SK-N-SH (cell line): ENCODE results near the gene SIGLEC1. TPM values are rescaled to one million over a fixed set of nuclear protein-coding genes. Genes with fewer than 3 reads are reported as not detected.

Source experiments
- CTCF ChIA-PET: fragments of 300-600, 350-600 bp; formaldehyde crosslinking; extraction: SDS; loops from one replicate; lab custom pipeline; 2021; lab: Yijun Ruan, JAX
- POLR2A ChIA-PET: fragments of 350-600 bp; sonication (Branson Sonifier 250); formaldehyde crosslinking; extraction: SDS; loops from one replicate; lab custom pipeline; 2020; ENCODE audit warnings: antibody characterized with exemption, inconsistent platforms; lab: Yijun Ruan, JAX
- DNase-seq: peaks from one replicate; pipeline ENCODE4 v3.0.0; 2012
- H2AFZ ChIP-seq: fragments of 200-600 bp; sonication (generic); 2 replicates; pipeline ENCODE4 v1.8.1; 2016; ENCODE audit warnings: antibody characterized with exemption, mild to moderate bottlenecking, low read depth
- H3F3A ChIP-seq: fragments of 200-600 bp; sonication (generic); replicated peaks from 2 replicates; pipeline ENCODE3; 2016; ENCODE audit warnings: antibody characterized with exemption, mild to moderate bottlenecking; ENCODE audit not compliant: insufficient read depth
- H3K27ac ChIP-seq, 2 experiments: fragments of 200-500 bp in 1 of 2; fragments of 200-600 bp in 1 of 2; sonication (Bioruptor generic) in 1 of 2; sonication (generic), shearing (Covaris generic) in 1 of 2; 2 replicates each; pipeline versions ENCODE4 v1.5.1 to v1.6.1; 2014 to 2016; ENCODE audit warnings: low read depth in 2 of 2, inconsistent platforms in 1 of 2, low read length in 1 of 2, mild to moderate bottlenecking in 1 of 2, mixed read lengths in 1 of 2
- H3K27me3 ChIP-seq: fragments of 200-600 bp; sonication (generic), shearing (Covaris generic); 2 replicates; pipeline ENCODE4 v1.6.1; 2016; ENCODE audit warnings: mixed run types; ENCODE audit not compliant: insufficient read depth
- H3K36me3 ChIP-seq, 2 experiments: fragments of 200-500 bp in 1 of 2; fragments of 200-600 bp in 1 of 2; sonication (Bioruptor generic) in 1 of 2; sonication (generic) in 1 of 2; replicated peaks in 1 of 2; 2 replicates each; pipeline versions ENCODE3 to v1.5.1; 2014 to 2016; ENCODE audit warnings: low read length in 1 of 2, mild to moderate bottlenecking in 1 of 2; ENCODE audit not compliant: insufficient read depth in 2 of 2, control insufficient read depth in 1 of 2
- H3K4me1 ChIP-seq, 2 experiments: fragments of 200-500 bp in 1 of 2; fragments of 200-600 bp in 1 of 2; sonication (Bioruptor generic) in 1 of 2; sonication (generic), shearing (Covaris generic) in 1 of 2; 2 replicates each; pipeline versions ENCODE4 v1.5.1 to v1.6.1; 2014 to 2016; ENCODE audit warnings: low read depth in 1 of 2, low read length in 1 of 2, mixed run types in 1 of 2; ENCODE audit not compliant: insufficient read depth in 2 of 2, control insufficient read depth in 1 of 2
- H3K4me2 ChIP-seq: fragments of 200-600 bp; sonication (generic), shearing (Covaris generic); 2 replicates; pipeline ENCODE4 v1.6.1; 2017; ENCODE audit warnings: mixed run types
- H3K4me3 ChIP-seq, 2 experiments: fragments of 200-500 bp in 1 of 2; fragments of 200-600 bp in 1 of 2; sonication (Bioruptor generic) in 1 of 2; sonication (generic), shearing (Covaris generic) in 1 of 2; 2 replicates each; pipeline versions ENCODE4 v1.5.1 to v1.8.1; 2014 to 2016; ENCODE audit warnings: low read depth in 2 of 2, inconsistent platforms in 1 of 2, low read length in 1 of 2, mild to moderate bottlenecking in 1 of 2, mixed read lengths in 1 of 2, moderate library complexity in 1 of 2
- H3K79me2 ChIP-seq: fragments of 200-600 bp; sonication (generic); 2 replicates; pipeline ENCODE4 v1.8.1; 2017; ENCODE audit warnings: mild to moderate bottlenecking; ENCODE audit not compliant: insufficient read depth
- H3K9ac ChIP-seq: fragments of 200-600 bp; sonication (generic); 2 replicates; pipeline ENCODE4 v1.6.1; 2017; ENCODE audit warnings: mixed run types
- H3K9me2 ChIP-seq: fragments of 200-600 bp; sonication (generic); 2 replicates; pipeline ENCODE4 v1.6.1; 2017; ENCODE audit warnings: mixed run types
- H3K9me3 ChIP-seq: fragments of 200-600 bp; sonication (generic); 2 replicates; pipeline ENCODE4 v1.6.1; 2017; ENCODE audit warnings: mixed run types, mild to moderate bottlenecking, moderate library complexity
- H4K20me1 ChIP-seq: fragments of 200-600 bp; sonication (generic); 2 replicates; pipeline ENCODE4 v1.6.1; 2017; ENCODE audit warnings: mild to moderate bottlenecking, mixed run types; ENCODE audit not compliant: insufficient read depth
- CHD2 ChIP-seq: fragments of 150-350 bp; IDR thresholded peaks from 2 replicates; pipeline ENCODE4 v1.6.1; 2018; ENCODE audit warnings: low read length; ENCODE audit not compliant: partially characterized antibody
- CTCF ChIP-seq: fragments of 200-600 bp; sonication (generic); IDR thresholded peaks from 2 replicates; pipeline ENCODE4 v1.6.1; 2017; ENCODE audit warnings: antibody characterized with exemption, mild to moderate bottlenecking, moderate library complexity
- ELF1 ChIP-seq: IDR thresholded peaks from 2 replicates; pipeline ENCODE4 v1.4.0; 2012
- EZH2phosphoT487 ChIP-seq: fragments of 200-600 bp; sonication (generic); IDR thresholded peaks from 2 replicates; pipeline ENCODE4 v1.6.1; 2017; ENCODE audit warnings: low read depth, mixed run types, mild to moderate bottlenecking, antibody characterized with exemption, moderate library complexity, borderline replicate concordance
- FOXJ3 ChIP-seq: sonication (generic); formaldehyde crosslinking; IDR thresholded peaks from 2 replicates; pipeline ENCODE4 v1.5.1; 2020; ENCODE audit warnings: mild to moderate bottlenecking, missing genetic modification reagents
- FOXM1 ChIP-seq: IDR thresholded peaks from 2 replicates; pipeline ENCODE4 v1.4.0; 2012; ENCODE audit warnings: low read depth, mild to moderate bottlenecking
- GABPA ChIP-seq: IDR thresholded peaks from 2 replicates; pipeline ENCODE4 v1.4.0; 2012; ENCODE audit warnings: low read depth, mild to moderate bottlenecking
- GATA2 ChIP-seq: sonication (generic); formaldehyde crosslinking; IDR thresholded peaks from 2 replicates; pipeline ENCODE4 v1.5.0; 2020; ENCODE audit warnings: mild to moderate bottlenecking, missing genetic modification reagents
- IRF3 ChIP-seq: fragments of 150-350 bp; IDR thresholded peaks from 2 replicates; pipeline ENCODE4 v1.6.1; 2016; ENCODE audit warnings: mild to moderate bottlenecking, low read depth, low read length
- JUND ChIP-seq: IDR thresholded peaks from 2 replicates; pipeline ENCODE4 v1.4.0; 2012
- MAX ChIP-seq: IDR thresholded peaks from 2 replicates; pipeline ENCODE4 v1.4.0; 2012; ENCODE audit warnings: low read depth
- MEF2A ChIP-seq: IDR thresholded peaks from 2 replicates; pipeline ENCODE4 v1.4.0; 2012; ENCODE audit warnings: low read depth, borderline replicate concordance
- NFIC ChIP-seq: IDR thresholded peaks from 2 replicates; pipeline ENCODE4 v1.4.0; 2012; ENCODE audit warnings: borderline replicate concordance
- NRF1 ChIP-seq: IDR thresholded peaks from 2 replicates; pipeline ENCODE4 v1.6.1; 2012; ENCODE audit warnings: low read depth, mild to moderate bottlenecking, low read length
- PBX3 ChIP-seq: IDR thresholded peaks from 2 replicates; pipeline ENCODE4; 2012
- RAD21 ChIP-seq: IDR thresholded peaks from 2 replicates; pipeline ENCODE4 v1.6.1; 2012; ENCODE audit warnings: mild to moderate bottlenecking, low read length
- RCOR1 ChIP-seq: fragments of 150-350 bp; IDR thresholded peaks from 2 replicates; pipeline ENCODE4 v1.6.1; 2017; ENCODE audit warnings: antibody characterized with exemption, low read length
- RFX5 ChIP-seq: IDR thresholded peaks from 2 replicates; pipeline ENCODE4 v1.6.1; 2012; ENCODE audit warnings: mild to moderate bottlenecking, improper control_type of control experiment, low read length
- RXRA ChIP-seq: IDR thresholded peaks from 2 replicates; pipeline ENCODE4 v1.4.0; 2012; ENCODE audit warnings: low read depth, mild to moderate bottlenecking, borderline replicate concordance
- SIN3A ChIP-seq: IDR thresholded peaks from 2 replicates; pipeline ENCODE4 v1.6.1; 2012; ENCODE audit warnings: low read depth, mild to moderate bottlenecking, low read length, moderate library complexity, borderline replicate concordance
- SMC3 ChIP-seq: IDR thresholded peaks from 2 replicates; pipeline ENCODE4 v1.6.1; 2012; ENCODE audit warnings: low read depth, low read length, improper control_type of control experiment
- TAF1 ChIP-seq: IDR thresholded peaks from 2 replicates; pipeline ENCODE4 v1.6.1; 2012; ENCODE audit warnings: low read depth, mild to moderate bottlenecking, low read length, moderate library complexity, borderline replicate concordance
- TCF12 ChIP-seq: IDR thresholded peaks from 2 replicates; pipeline ENCODE4 v1.4.0; 2012
- TEAD4 ChIP-seq: IDR thresholded peaks from 2 replicates; pipeline ENCODE4 v1.4.0; 2012; ENCODE audit warnings: mild to moderate bottlenecking, borderline replicate concordance; ENCODE audit not compliant: insufficient read depth
- YY1 ChIP-seq: IDR thresholded peaks from 2 replicates; pipeline ENCODE4 v1.4.0; 2012; ENCODE audit warnings: low read depth, mild to moderate bottlenecking
- WGBS: methylation state at CpG from one replicate; pipeline ENCODE4 v1.1.6; 2017; ENCODE audit warnings: low lambda C conversion rate; 5-methylcytosine and 5-hydroxymethylcytosine counted together
- polyA plus RNA-seq, 3 experiments: library from polyadenylated mRNA; depleted of rRNA; stranded (reverse); fragments of >200 nt; gene quantifications; 2 replicates each; pipeline ENCODE4 v1.2.3, GENCODE V29; 2012

The SIGLEC1 gene
- polyA plus RNA-seq, 1 of the 3 experiments (the other 2 are of a cell fraction), result not detected

GRCh38 chr20:3719046-3719445 is 6.6 kb upstream of the SIGLEC1 start:
- DNase-seq, result no peak
- Histone ChIP-seq H3K9ac (no peak overlapping the region), H3K9me3 (no peaks in the 10 kb centered on the region), H3K36me3 (no peaks in the 10 kb centered on the region), H3K4me2 (no peak overlapping the region)
- TF ChIP-seq TEAD4, result no peak
- TF ChIP-seq TCF12, result no peak
- no peak for TF ChIP-seq YY1
- TF ChIP-seq RFX5, result no peak
- no peak for TF ChIP-seq PBX3
- no peak for TF ChIP-seq JUND
- TF ChIP-seq TAF1, result no peak
- no peak for TF ChIP-seq RCOR1
- TF ChIP-seq, all 33 proteins: peak for 0
- WGBS, result 73% methylated on average over 4 of the region's 4 CpGs
- Histone ChIP-seq H3K27me3 (peaks cover 9% of the 10 kb centered on the region; the same call in 1 of the 2 replicates), H3K27ac (no peak overlapping the region), H3K4me3 (no peak overlapping the region), H3K4me1 (no peaks in the 10 kb centered on the region), H3F3A (no peaks in the 10 kb centered on the region), H3K9me2 (no peaks in the 10 kb centered on the region), H3K79me2 (no peaks in the 10 kb centered on the region), H2AFZ (no peak overlapping the region), H4K20me1 (no peaks in the 10 kb centered on the region)
- ChIA-PET POLR2A (no interaction called here), CTCF (interaction anchor here (1.5 to 4.1 kb wide), 6 partner anchors 8 to 156 kb away, joined by 6 to 60 read pairs (median 10); no protein-coding TSS in a partner anchor)

- Histone ChIP-seq H3K4me1 (no peaks in the 10 kb centered on the region), H3K4me2 (no peak overlapping the region), H3K36me3 (no peaks in the 10 kb centered on the region), H3K27me3 (peaks cover 9% of the 10 kb centered on the region; the same call in 1 of the 2 replicates), H4K20me1 (no peaks in the 10 kb centered on the region), H3K4me3 (no peak overlapping the region), H3K9me2 (no peaks in the 10 kb centered on the region), H3K9ac (no peak overlapping the region), H3K79me2 (no peaks in the 10 kb centered on the region), H3F3A (no peaks in the 10 kb centered on the region), H3K27ac (no peak overlapping the region), H3K9me3 (no peaks in the 10 kb centered on the region), H2AFZ (no peak overlapping the region)
- WGBS, result 52% methylated on average over 4 of the region's 4 CpGs
- peak; percentile 82 for DNase-seq
- ChIA-PET POLR2A (interaction anchor here (0.7 kb wide), 1 partner anchor 34 kb away, joined by 3 read pairs; no protein-coding TSS in a partner anchor), CTCF (interaction anchor here (0.7 to 7.8 kb wide), 25 partner anchors 9 to 170 kb away, joined by 3 to 301 read pairs (median 5); partner anchors contain the start of genes ADAM33, ADISSP, AP5S1 and CENPB)
- no peak for TF ChIP-seq SIN3A
- TF ChIP-seq IRF3, result no peak
- TF ChIP-seq TEAD4, result no peak
- TF ChIP-seq NRF1, result no peak
- TF ChIP-seq SMC3, result peak; percentile 69
- TF ChIP-seq NFIC, result no peak
- TF ChIP-seq EZH2phosphoT487, result no peak
- no peak for TF ChIP-seq MAX
- TF ChIP-seq RAD21, result peak; percentile 87
- TF ChIP-seq ELF1, result no peak
- no peak for TF ChIP-seq CHD2
- no peak for TF ChIP-seq FOXM1
- no peak for TF ChIP-seq MEF2A
- TF ChIP-seq GABPA, result no peak
- no peak for TF ChIP-seq RXRA
- TF ChIP-seq CTCF, result peak; percentile 66
- no peak for TF ChIP-seq FOXJ3
- no peak for TF ChIP-seq GATA2 (CRISPR knock-in tag)
Observed at GRCh38 chr20:3716195-3716834, 3.9 kb upstream of the SIGLEC1 start.
